Epithelial cell of esophagus (primary cell): Measurements from ENCODE around the gene ADTRP.
A peak's percentile ranks its signal among the peaks of the same experiment; 100 is the strongest.

Experiments used
- DNase-seq: peaks from one replicate; pipeline ENCODE4 v3.0.0; 2010; ENCODE audit warnings: low read depth
- H3K4me3 ChIP-seq: 2 replicates; pipeline ENCODE4 v1.5.1; 2011; ENCODE audit warnings: mild to moderate bottlenecking, low read length, control low read depth
- TF ChIP-seq, protein P1 (sequence below): IDR thresholded peaks from 2 replicates; pipeline ENCODE4 v1.5.1; 2011; ENCODE audit warnings: low read depth, mild to moderate bottlenecking, low read length, control low read depth, inconsistent platforms; ENCODE audit not compliant: insufficient read depth; ENCODE audit errors: missing control alignments

Gene ADTRP

DNA sequence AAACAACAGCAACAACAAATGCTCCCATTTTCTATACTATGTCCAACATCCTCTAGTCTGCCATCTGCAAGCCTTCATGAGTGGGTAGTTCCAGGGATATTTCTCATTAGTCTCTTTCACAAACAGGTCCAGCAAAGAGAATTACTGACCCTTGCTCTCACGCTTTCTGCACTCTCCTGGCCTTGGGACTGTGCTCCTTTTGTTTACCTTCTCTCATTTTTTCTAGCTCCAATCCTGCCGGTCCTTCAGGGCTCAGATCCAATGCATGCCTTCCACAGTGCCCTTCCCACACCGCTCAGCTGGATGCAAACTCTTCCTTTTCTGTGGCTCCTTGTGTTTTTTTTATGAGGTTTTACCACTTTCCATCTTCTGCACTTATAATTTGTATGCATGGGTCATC lies 47.2 kb downstream of the ADTRP start:
- DNase-seq = no peak
- TF ChIP-seq, protein P1, sequence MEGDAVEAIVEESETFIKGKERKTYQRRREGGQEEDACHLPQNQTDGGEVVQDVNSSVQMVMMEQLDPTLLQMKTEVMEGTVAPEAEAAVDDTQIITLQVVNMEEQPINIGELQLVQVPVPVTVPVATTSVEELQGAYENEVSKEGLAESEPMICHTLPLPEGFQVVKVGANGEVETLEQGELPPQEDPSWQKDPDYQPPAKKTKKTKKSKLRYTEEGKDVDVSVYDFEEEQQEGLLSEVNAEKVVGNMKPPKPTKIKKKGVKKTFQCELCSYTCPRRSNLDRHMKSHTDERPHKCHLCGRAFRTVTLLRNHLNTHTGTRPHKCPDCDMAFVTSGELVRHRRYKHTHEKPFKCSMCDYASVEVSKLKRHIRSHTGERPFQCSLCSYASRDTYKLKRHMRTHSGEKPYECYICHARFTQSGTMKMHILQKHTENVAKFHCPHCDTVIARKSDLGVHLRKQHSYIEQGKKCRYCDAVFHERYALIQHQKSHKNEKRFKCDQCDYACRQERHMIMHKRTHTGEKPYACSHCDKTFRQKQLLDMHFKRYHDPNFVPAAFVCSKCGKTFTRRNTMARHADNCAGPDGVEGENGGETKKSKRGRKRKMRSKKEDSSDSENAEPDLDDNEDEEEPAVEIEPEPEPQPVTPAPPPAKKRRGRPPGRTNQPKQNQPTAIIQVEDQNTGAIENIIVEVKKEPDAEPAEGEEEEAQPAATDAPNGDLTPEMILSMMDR = no peak
- H3K4me3 ChIP-seq = no peak overlapping the region

DNA sequence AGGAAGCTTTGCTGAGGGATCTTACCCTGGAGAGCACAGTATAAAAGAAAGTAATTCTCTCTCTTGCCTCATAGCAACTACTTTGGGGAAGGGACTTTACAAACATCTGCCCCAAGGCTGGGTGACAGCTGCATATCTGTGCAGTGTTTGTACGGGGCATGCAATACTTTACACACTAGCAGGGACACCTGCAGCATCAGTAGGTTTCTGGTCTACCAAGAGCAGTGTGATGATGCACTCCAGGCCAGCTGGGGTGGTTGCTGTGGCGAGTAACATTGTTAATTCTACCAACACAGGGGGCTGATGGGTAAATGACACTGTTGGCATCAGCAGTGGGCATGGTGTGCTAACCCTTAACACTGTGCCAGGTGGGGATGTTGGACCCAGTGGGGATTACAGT lies 48.0 kb downstream of the ADTRP start:
- TF ChIP-seq, protein P1 = no peak
- no peak for DNase-seq
- no peak overlapping the region for H3K4me3 ChIP-seq

- TF ChIP-seq, protein P1 = no peak
- peak; percentile 9 for DNase-seq
These were observed 49.5 kb downstream of the ADTRP start for GRCh38 chr6:11729076-11729475.

GRCh38 chr6:11727998-11728961 lies 50.3 kb downstream of the ADTRP start:
- TF ChIP-seq, protein P1 = no peak
- no peak overlapping the region for H3K4me3 ChIP-seq

More at GRCh38 chr6:11729076-11729475, 49.5 kb downstream of the ADTRP start:
- no peak overlapping the region for H3K4me3 ChIP-seq

GRCh38 chr6:11727346-11727997 lies 51.1 kb downstream of the ADTRP start:
- H3K4me3 ChIP-seq = no peak overlapping the region
- TF ChIP-seq, protein P1 = no peak
- no peak for DNase-seq

More at GRCh38 chr6:11727998-11728961, 50.3 kb downstream of the ADTRP start:
- DNase-seq = no peak

DNA sequence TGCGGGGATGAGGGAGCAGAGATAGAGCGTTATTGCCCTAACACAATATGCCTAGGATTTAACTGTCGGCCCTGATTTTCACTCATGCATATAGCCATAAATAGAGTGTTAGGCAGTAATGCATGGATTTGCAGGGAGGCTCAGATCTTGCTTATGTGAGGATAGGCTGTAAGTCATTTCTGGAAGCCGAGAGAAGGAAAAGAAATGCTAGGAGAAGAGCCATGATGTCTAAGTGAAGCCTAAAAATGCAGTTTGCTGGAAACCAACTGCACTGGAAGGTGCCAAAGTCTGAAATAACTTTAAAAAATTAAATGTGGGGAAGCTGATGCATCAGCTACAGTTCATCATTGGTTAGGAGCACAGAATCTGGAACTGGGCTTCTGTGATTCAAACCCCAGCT lies 54.3 kb downstream of the ADTRP start:
- no peak for DNase-seq
- no peak overlapping the region for H3K4me3 ChIP-seq
- TF ChIP-seq, protein P1 = no peak
